Spleen (tissue), 11 donors: ENCODE data around the gene FARP1. TPM values are rescaled to one million over a fixed set of nuclear protein-coding genes. Genes with fewer than 3 reads are reported as not detected.

ENCODE experiments used
- DNase-seq: peaks from one replicate; pipeline ENCODE4 v3.0.0-alpha.2; 2020
- H3K27ac ChIP-seq, 8 donors: fragments of 200-600 bp; sonication (generic) in 7 of 8; 1 replicate in 4 of 8; 2 replicates in 4 of 8; pipeline versions ENCODE4 v1.5.0 to v1.8.0; 2016 to 2021; ENCODE audit warnings: inconsistent platforms in 4 of 8, mild to moderate bottlenecking in 4 of 8, moderate library complexity in 1 of 8
- H3K27me3 ChIP-seq, 7 donors: fragments of 200-600 bp; sonication (generic) in 6 of 7; replicated peaks in 1 of 7; 1 replicate in 4 of 7; 2 replicates in 3 of 7; pipeline versions ENCODE4 v1.5.0 to v1.8.0; 2016 to 2021; ENCODE audit warnings: inconsistent platforms in 3 of 7, mild to moderate bottlenecking in 1 of 7
- H3K36me3 ChIP-seq, 6 donors: fragments of 200-600 bp; sonication (generic) in 5 of 6; 1 replicate in 4 of 6; 2 replicates in 2 of 6; pipeline versions ENCODE4 v1.5.0 to v1.8.0; 2016 to 2021; ENCODE audit warnings: inconsistent platforms in 2 of 6
- H3K4me1 ChIP-seq, 6 donors: fragments of 200-600 bp; sonication (generic) in 5 of 6; 1 replicate in 3 of 6; 2 replicates in 3 of 6; pipeline versions ENCODE4 v1.5.0 to v1.8.0; 2016 to 2021; ENCODE audit warnings: inconsistent platforms in 3 of 6
- H3K4me3 ChIP-seq, 8 donors: fragments of 200-600 bp; sonication (generic) in 7 of 8; 1 replicate in 4 of 8; 2 replicates in 4 of 8; pipeline versions ENCODE4 v1.5.0 to v1.8.0; 2016 to 2021; ENCODE audit warnings: inconsistent platforms in 4 of 8, mild to moderate bottlenecking in 4 of 8, moderate library complexity in 2 of 8
- H3K9me3 ChIP-seq, 8 donors: fragments of 200-600 bp; sonication (generic) in 7 of 8; 1 replicate in 4 of 8; 2 replicates in 4 of 8; pipeline versions ENCODE4 v1.5.0 to v1.8.0; 2016 to 2021; ENCODE audit warnings: inconsistent platforms in 4 of 8
- CTCF ChIP-seq, 11 experiments: fragments of 200-600 bp in 7 of 11; fragments of 450-650 bp in 4 of 11; sonication (generic) in 4 of 11; IDR thresholded peaks in 8 of 11; conservative IDR thresholded peaks in 3 of 11; 1 replicate in 7 of 11; 2 replicates in 4 of 11; pipeline versions ENCODE4 v1.4.0 to v1.8.0; 2016 to 2021; ENCODE audit warnings: antibody characterized with exemption in 11 of 11, inconsistent platforms in 4 of 11, mild to moderate bottlenecking in 1 of 11
- POLR2A ChIP-seq, 3 donors: fragments of 450-650 bp; IDR thresholded peaks; one replicate each; pipeline ENCODE4 v1.5.1; 2017; ENCODE audit warnings: antibody characterized with exemption in 3 of 3, mild to moderate bottlenecking in 1 of 3
- POLR2AphosphoS5 ChIP-seq, 3 donors: sonication (generic); formaldehyde crosslinking; IDR thresholded peaks; one replicate each; pipeline ENCODE4 v1.5.1; 2017; ENCODE audit warnings: antibody characterized with exemption in 3 of 3
- WGBS, 5 donors: extraction: QIAGEN DNeasy Blood & Tissue Kit in 3 of 5; methylation state at CpG; one replicate each; pipeline versions ENCODE4 v1.1.5 to v1.1.7; 2013 to 2018; 5-methylcytosine and 5-hydroxymethylcytosine counted together
- intact Hi-C: fragments of 100-400 bp; cut with DNase I; formaldehyde crosslinking; loops from one replicate; pipeline ENCODE4 v1.15.0; 2023; ENCODE audit warnings: low total_unique reads
- polyA plus RNA-seq, 3 donors: library from polyadenylated mRNA; stranded (reverse); fragments of 200-250 nt; gene quantifications; one replicate each; pipeline ENCODE4 v1.2.1, GENCODE V29; 2013
- total RNA-seq, 7 donors: library from RNA; depleted of rRNA in 3 of 7; stranded (reverse); fragments of >200 nt in 3 of 7; fragmentation: NEBNext Ultra II Directional in 4 of 7; extraction: Animal tissue kit (Norgen Biotek cat#: 25700) in 4 of 7; gene quantifications; one replicate each; pipeline versions ENCODE4 v1.1.0 to v1.2.1, GENCODE V29; 2016 to 2021
- donor health status: healthy with polysubstance abuse.
- donor health status: DM: no; HTN: no; CAD: no; lungs with moderate emphysema.
- donor health status: DM: no; HTN: no; CAD: no.
- donor health status: Bipolar disorder and iron deficiency.
- donor health status: healthy.
- donor health status: DM: no; HTN: no; CAD: no.
- donor health status: DM: yes; HTN: yes; CAD: no.

The FARP1 gene
- total and polyA plus RNA-seq, 10 donors, result 3.7 to 60.9 (median 33.0) TPM

- no peak overlapping the region for H3K4me3 ChIP-seq
- DNase-seq, result no peak
- H3K4me1 ChIP-seq, result peaks cover 0 to 3% (median 1%) of the 10 kb centered on the region in 6 donors
- H3K36me3 ChIP-seq, result peaks cover 0 to 26% (median 0%) of the 10 kb centered on the region in 6 donors
- intact Hi-C loops, result no loop called here
- no peaks in the 10 kb centered on the region for H3K27me3 ChIP-seq
- no peak overlapping the region for H3K27ac ChIP-seq
- no peaks in the 10 kb centered on the region for H3K9me3 ChIP-seq
- WGBS, 5 donors, result 92 to 96% (median 93%) methylated on average over 16 of the region's 16 CpGs
- TF ChIP-seq POLR2AphosphoS5 (IDR thresholded peaks at IDR 0.05), result no peak
- no peak for TF ChIP-seq POLR2A (IDR thresholded peaks at IDR 0.05)
- TF ChIP-seq CTCF (IDR thresholded peaks at IDR 0.05 in 8 of 11, conservative IDR thresholded peaks at IDR 0.05 in 3 of 11), result no peak
Measured at GRCh38 chr13:98439896-98440295, 297.0 kb downstream of the FARP1 start.

- Histone ChIP-seq H3K36me3 (peaks cover 0 to 26% (median 0%) of the 10 kb centered on the region in 6 donors), H3K4me1 (peaks cover 0 to 10% (median 8%) of the 10 kb centered on the region in 6 donors), H3K27ac (no peak overlapping the region), H3K4me3 (no peak overlapping the region), H3K27me3 (no peaks in the 10 kb centered on the region), H3K9me3 (no peaks in the 10 kb centered on the region)
- intact Hi-C loops, result no loop called here
- TF ChIP-seq POLR2AphosphoS5 (IDR thresholded peaks at IDR 0.05) (peak in 1 of 3 donors; percentile 58), CTCF (IDR thresholded peaks at IDR 0.05 in 8 of 11, conservative IDR thresholded peaks at IDR 0.05 in 3 of 11) (no peak)
- WGBS, 5 donors, result 92 to 98% (median 95%) methylated on average over 15 to 25 of the region's 25 CpGs
- no peak for DNase-seq
Measured at GRCh38 chr13:98440390-98441055, 297.6 kb downstream of the FARP1 start.

- 86 to 92% (median 89%) methylated on average over 21 of the region's 21 CpGs for WGBS, 5 donors
- Histone ChIP-seq H3K9me3 (no peaks in the 10 kb centered on the region), H3K36me3 (peaks cover 0 to 28% (median 0%) of the 10 kb centered on the region in 6 donors), H3K27me3 (no peaks in the 10 kb centered on the region), H3K4me1 (peaks cover 0 to 16% (median 12%) of the 10 kb centered on the region in 6 donors), H3K27ac (no peak overlapping the region), H3K4me3 (no peak overlapping the region)
- intact Hi-C loops, result no loop called here
- TF ChIP-seq POLR2A (IDR thresholded peaks at IDR 0.05) (no peak), POLR2AphosphoS5 (IDR thresholded peaks at IDR 0.05) (no peak), CTCF (IDR thresholded peaks at IDR 0.05 in 8 of 11, conservative IDR thresholded peaks at IDR 0.05 in 3 of 11) (no peak)
- DNase-seq, result no peak
Measured at GRCh38 chr13:98441056-98441676, 298.3 kb downstream of the FARP1 start.
